Measurements from ENCODE around the gene PPM1H. TPM values are rescaled to one million over a fixed set of nuclear protein-coding genes. Genes with fewer than 3 reads are reported as not detected.
A peak's percentile ranks its signal among the peaks of the same experiment; 100 is the strongest.

PPM1H gene
- total and polyA plus RNA-seq, 2 of the 8 experiments (the other 6 are each of a cell fraction or from before 2014, with no cell fraction given) = 16.4 to 36.1 TPM

GRCh38 chr12:62928632-62929031, 6.3 kb downstream of the PPM1H start:
- Histone ChIP-seq H3K4me2 (ENCODE audit: insufficient read depth in 1 of 2, low read depth in 2 of 2, low read length in 2 of 2) (peak overlapping the region in 1 of 2 experiments; percentile 32; a peak in 2 of 4 replicates), H3K14ac (ENCODE audit: insufficient read length) (no peak overlapping the region), H3K36me3 (ENCODE audit: control insufficient read depth in 2 of 4, insufficient read depth in 4 of 4, low read length in 3 of 4) (no peaks in the 10 kb centered on the region), H3K27me3 (replicated peaks in 1 of 4; ENCODE audit: control insufficient read depth in 3 of 4, extremely low read depth in 1 of 4, insufficient read depth in 3 of 4, low read length in 3 of 4) (no peaks in the 10 kb centered on the region; a peak in 1 of 7 replicates), H2BK20ac (ENCODE audit: low read length) (no peak overlapping the region), H3K4me3 (ENCODE audit: extremely low read depth in 1 of 4, insufficient read depth in 2 of 4, low read depth in 3 of 4, low read length in 4 of 4) (no peak overlapping the region), H4K8ac (ENCODE audit: extremely low read depth, insufficient read depth, low read length) (no peak overlapping the region), H3K27ac (ENCODE audit: low read depth, low read length) (no peak overlapping the region), H3K4ac (replicated peaks; ENCODE audit: insufficient read length, low read depth, low read length) (no peak overlapping the region), H4K91ac (replicated peaks; ENCODE audit: insufficient read length, low read length) (no peak overlapping the region), H2BK5ac (ENCODE audit: low read depth, low read length) (no peak overlapping the region), H3K23ac (ENCODE audit: insufficient read length) (no peak overlapping the region), H3K56ac (replicated peaks; ENCODE audit: insufficient read length, low read depth, low read length) (no peak overlapping the region), H2BK15ac (ENCODE audit: low read length) (no peak overlapping the region), H2BK120ac (replicated peaks; ENCODE audit: low read depth, low read length) (no peak overlapping the region), H3K18ac (ENCODE audit: extremely low read depth, low read length) (no peak overlapping the region), H4K20me1 (replicated peaks in 1 of 2; ENCODE audit: control insufficient read depth in 1 of 2, insufficient read depth in 2 of 2, low read length in 2 of 2) (peaks cover 0 to 1% of the 10 kb centered on the region in 2 experiments), H4K5ac (ENCODE audit: insufficient read length, low read depth, low read length) (no peak overlapping the region), H3K4me1 (replicated peaks in 1 of 4; ENCODE audit: control insufficient read depth in 3 of 4, insufficient read depth in 4 of 4, low read length in 3 of 4) (peaks cover 2 to 17% (median 8%) of the 10 kb centered on the region in 4 experiments; a peak in 6 of 7 replicates), H3K79me2 (ENCODE audit: control insufficient read depth in 1 of 2, insufficient read depth in 2 of 2, low read length in 2 of 2) (peaks cover 0 to 87% of the 10 kb centered on the region in 2 experiments; a peak in 2 of 4 replicates), H2AK5ac (ENCODE audit: low read depth, low read length) (no peak overlapping the region), H3K23me2 (ENCODE audit: low read depth, low read length) (peaks cover 4% of the 10 kb centered on the region), H2BK12ac (ENCODE audit: low read depth, low read length) (no peak overlapping the region), H3K9ac (replicated peaks in 1 of 4; ENCODE audit: extremely low read depth in 1 of 4, low read depth in 3 of 4, low read length in 3 of 4) (no peak overlapping the region), H3K9me3 (ENCODE audit: insufficient read depth in 2 of 2, low read depth in 1 of 2, low read length in 1 of 2) (no peaks in the 10 kb centered on the region), H3K79me1 (ENCODE audit: low read depth, low read length) (peaks cover 3% of the 10 kb centered on the region; the same call in 1 of the 2 replicates), H2AFZ (ENCODE audit: low read length) (no peak overlapping the region)
- peak; percentile 45 for FAIRE-seq
- WGBS, 2 experiments (ENCODE audit: extremely low coverage in 1 of 2, insufficient coverage in 1 of 2, insufficient read length in 1 of 2, insufficient replicate concordance in 2 of 2, low coverage in 1 of 2, low lambda C conversion rate in 2 of 2, missing lambda C conversion rate in 1 of 2) = 45% methylated on average over 2 of the region's 2 CpGs; no CpG with 5 or more reads in 1 of the 2 experiments
- ChIA-PET POLR2A (ENCODE audit: partially characterized antibody) (interaction anchor here (0.9 to 1.4 kb wide), 2 partner anchors 10 to 12 kb away, joined by 3 read pairs; no protein-coding TSS in a partner anchor), CTCF (ENCODE audit: partially characterized antibody) (interaction anchor here (1.3 to 1.7 kb wide), 4 partner anchors 16 to 140 kb away, joined by 3 to 4 read pairs (median 4); no protein-coding TSS in a partner anchor)
- DNase-seq (ENCODE audit: low read depth in 1 of 2, low spot score in 2 of 2) = no peak
- TF ChIP-seq SUZ12 (IDR thresholded peaks at IDR 0.05; ENCODE audit: low read length) = no peak
- no peak for TF ChIP-seq ATF3 (IDR thresholded peaks at IDR 0.05; ENCODE audit: insufficient read depth, low read depth, low read length)
- no peak for TF ChIP-seq HDAC2 (IDR thresholded peaks at IDR 0.05; ENCODE audit: borderline replicate concordance in 1 of 2, low read depth in 2 of 2, low read length in 2 of 2)
- TF ChIP-seq TEAD4 (IDR thresholded peaks at IDR 0.05; ENCODE audit: low read depth, low read length) = no peak
- TF ChIP-seq KDM1A (IDR thresholded peaks at IDR 0.05; ENCODE audit: borderline replicate concordance, low read length) = no peak
- no peak for TF ChIP-seq CBX5 (IDR thresholded peaks at IDR 0.05; ENCODE audit: low read depth, low read length)
- TF ChIP-seq ATF2 (IDR thresholded peaks at IDR 0.05; ENCODE audit: low read length) = no peak
- TF ChIP-seq CREB1 (IDR thresholded peaks at IDR 0.05) = no peak
- no peak for TF ChIP-seq EZH2 (IDR thresholded peaks at IDR 0.05; ENCODE audit: low read depth, low read length, severe bottlenecking)
- no peak for TF ChIP-seq EP300 (IDR thresholded peaks at IDR 0.05; ENCODE audit: borderline replicate concordance in 1 of 2, low read depth in 2 of 2, low read length in 2 of 2)
